Tibial artery (tissue), 4 donors: ENCODE measurements around the gene ACO2.

Experiments
- DNase-seq, 2 donors: peaks; one replicate each; pipeline ENCODE4 v3.0.0-alpha.2; 2019
- H3K27ac ChIP-seq, 2 donors: fragments of 200-600 bp; sonication (generic) in 1 of 2; 1 replicate in 1 of 2; 2 replicates in 1 of 2; pipeline ENCODE4 v1.5.1; 2018 to 2019; ENCODE audit warnings: mild to moderate bottlenecking in 1 of 2
- H3K27me3 ChIP-seq, 2 donors: fragments of 200-600 bp; sonication (generic) in 1 of 2; one replicate each; pipeline versions ENCODE4 v1.5.1 to v1.6.0; 2016 to 2019
- H3K36me3 ChIP-seq, 3 donors: fragments of 200-600 bp; sonication (generic) in 2 of 3; one replicate each; pipeline ENCODE4 v1.5.1; 2016 to 2019; ENCODE audit warnings: mild to moderate bottlenecking in 2 of 3
- H3K4me1 ChIP-seq, 4 donors: fragments of 200-600 bp; sonication (generic) in 2 of 4; 1 replicate in 3 of 4; 2 replicates in 1 of 4; pipeline ENCODE4 v1.5.1; 2016 to 2019
- H3K4me3 ChIP-seq, 2 donors: fragments of 200-600 bp; sonication (generic) in 1 of 2; 1 replicate in 1 of 2; 2 replicates in 1 of 2; pipeline ENCODE4 v1.5.1; 2018 to 2019; ENCODE audit warnings: mild to moderate bottlenecking in 2 of 2
- H3K9me3 ChIP-seq, 3 donors: fragments of 200-600 bp; sonication (generic) in 1 of 3; one replicate each; pipeline ENCODE4 v1.5.1; 2016 to 2019
- intact Hi-C: fragments of 100-400 bp; cut with DNase I; formaldehyde crosslinking; loops from one replicate; pipeline ENCODE4 v1.15.0; 2023; ENCODE audit warnings: low total_unique reads
- TF ChIP-seq, protein P1 (sequence below), 2 experiments: fragments of 200-600 bp in 1 of 2; fragments of 450-650 bp in 1 of 2; IDR thresholded peaks; one replicate each; pipeline ENCODE4 v1.5.1; 2017 to 2019; ENCODE audit warnings: antibody characterized with exemption in 2 of 2, mild to moderate bottlenecking in 1 of 2, moderate library complexity in 1 of 2

The ACO2 gene

GRCh38 chr22:41444360-41445128 is 24.4 kb upstream of the ACO2 start:
- DNase-seq, result peak; percentile 92 to 95
- intact Hi-C loops, result loop anchor here (5.0 kb wide), 1 partner anchor 38 kb away; no protein-coding TSS in a partner anchor
- TF ChIP-seq, protein P1, sequence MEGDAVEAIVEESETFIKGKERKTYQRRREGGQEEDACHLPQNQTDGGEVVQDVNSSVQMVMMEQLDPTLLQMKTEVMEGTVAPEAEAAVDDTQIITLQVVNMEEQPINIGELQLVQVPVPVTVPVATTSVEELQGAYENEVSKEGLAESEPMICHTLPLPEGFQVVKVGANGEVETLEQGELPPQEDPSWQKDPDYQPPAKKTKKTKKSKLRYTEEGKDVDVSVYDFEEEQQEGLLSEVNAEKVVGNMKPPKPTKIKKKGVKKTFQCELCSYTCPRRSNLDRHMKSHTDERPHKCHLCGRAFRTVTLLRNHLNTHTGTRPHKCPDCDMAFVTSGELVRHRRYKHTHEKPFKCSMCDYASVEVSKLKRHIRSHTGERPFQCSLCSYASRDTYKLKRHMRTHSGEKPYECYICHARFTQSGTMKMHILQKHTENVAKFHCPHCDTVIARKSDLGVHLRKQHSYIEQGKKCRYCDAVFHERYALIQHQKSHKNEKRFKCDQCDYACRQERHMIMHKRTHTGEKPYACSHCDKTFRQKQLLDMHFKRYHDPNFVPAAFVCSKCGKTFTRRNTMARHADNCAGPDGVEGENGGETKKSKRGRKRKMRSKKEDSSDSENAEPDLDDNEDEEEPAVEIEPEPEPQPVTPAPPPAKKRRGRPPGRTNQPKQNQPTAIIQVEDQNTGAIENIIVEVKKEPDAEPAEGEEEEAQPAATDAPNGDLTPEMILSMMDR (IDR thresholded peaks at IDR 0.05), result peak in 1 of 2 experiments; percentile 6
- Histone ChIP-seq H3K9me3 (no peaks in the 10 kb centered on the region), H3K4me3 (peak overlapping the region; percentile 88 to 95), H3K27me3 (no peaks in the 10 kb centered on the region), H3K36me3 (peaks cover 14 to 34% (median 22%) of the 10 kb centered on the region in 3 donors), H3K27ac (peak overlapping the region; percentile 95 to 98), H3K4me1 (peaks cover 4 to 52% (median 30%) of the 10 kb centered on the region in 4 donors)

GRCh38 chr22:41445129-41446056 is 23.5 kb upstream of the ACO2 start:
- DNase-seq, result no peak

GRCh38 chr22:41446057-41446501 is 22.8 kb upstream of the ACO2 start:
- H3K36me3 ChIP-seq, result peaks cover 7 to 24% (median 15%) of the 10 kb centered on the region in 3 donors
- peak; percentile 36 to 75 for DNase-seq
- H3K4me3 ChIP-seq, result peak overlapping the region; percentile 88 to 95
- H3K4me1 ChIP-seq, result peaks cover 4 to 37% (median 18%) of the 10 kb centered on the region in 4 donors
- peak overlapping the region; percentile 95 to 98 for H3K27ac ChIP-seq
- intact Hi-C loops, result loop anchor here (5.0 kb wide), 1 partner anchor 36 kb away; no protein-coding TSS in a partner anchor
- no peaks in the 10 kb centered on the region for H3K9me3 ChIP-seq
- TF ChIP-seq, protein P1 (IDR thresholded peaks at IDR 0.05), result no peak
- no peaks in the 10 kb centered on the region for H3K27me3 ChIP-seq

More at GRCh38 chr22:41445129-41446056, 23.5 kb upstream of the ACO2 start:
- H3K36me3 ChIP-seq, result peaks cover 14 to 30% (median 20%) of the 10 kb centered on the region in 3 donors
- intact Hi-C loops, result loop anchor here (5.0 kb wide), 1 partner anchor 37 kb away; no protein-coding TSS in a partner anchor
- H3K27ac ChIP-seq, result peak overlapping the region; percentile 95 to 98
- TF ChIP-seq, protein P1 (IDR thresholded peaks at IDR 0.05), result no peak
- H3K4me1 ChIP-seq, result peaks cover 4 to 44% (median 24%) of the 10 kb centered on the region in 4 donors
- peak overlapping the region; percentile 88 to 95 for H3K4me3 ChIP-seq
- H3K27me3 ChIP-seq, result no peaks in the 10 kb centered on the region
- H3K9me3 ChIP-seq, result no peaks in the 10 kb centered on the region

DNA sequence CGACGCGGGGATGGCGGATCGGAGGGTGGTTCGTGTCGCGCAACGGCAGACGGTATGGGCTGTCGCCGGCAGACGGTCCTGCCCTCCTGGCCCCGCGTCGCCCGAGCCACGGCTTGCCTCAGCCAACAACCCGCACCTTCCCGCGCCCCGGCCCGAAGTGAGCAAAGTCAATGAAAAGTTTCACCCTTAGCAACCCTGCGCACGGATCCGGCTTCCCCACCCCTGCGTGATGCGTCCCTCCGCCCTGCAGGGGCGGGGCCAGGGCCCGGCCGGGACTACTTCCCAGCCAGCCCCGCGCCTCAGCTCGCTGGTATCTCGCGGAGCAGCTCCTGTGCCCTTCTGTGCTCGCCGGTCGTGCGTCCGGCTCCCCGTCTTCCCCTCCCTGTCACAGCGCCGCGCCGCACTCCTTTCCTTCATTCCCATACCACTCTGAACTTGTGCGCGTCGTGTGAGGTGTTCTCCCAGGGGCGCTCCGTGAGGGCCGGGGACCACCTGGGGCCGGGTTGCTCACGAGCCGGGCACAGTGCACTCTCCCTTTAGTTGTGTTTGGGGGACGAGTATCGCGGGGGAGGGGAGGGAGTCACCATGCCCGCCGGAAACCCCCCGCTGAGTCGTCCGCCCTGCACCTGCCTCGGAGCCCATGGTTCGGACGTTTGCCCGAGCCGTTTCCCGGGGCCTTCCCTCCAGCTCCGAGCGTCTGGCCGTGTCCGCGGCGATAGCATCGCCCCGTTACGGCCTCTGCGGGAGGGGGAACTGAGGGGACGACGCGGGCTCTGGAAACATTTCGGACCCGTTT is 22.1 kb upstream of the ACO2 start, which contains the start of gene TOB2:
Gene TOB2 (minus strand): TSS at position 163 of the 796 bp plus-strand sequence. CDS start 9,456 bp downstream, outside the sequence.
- intact Hi-C loops, result loop anchor here (5.0 kb wide), 1 partner anchor 35 kb away; no protein-coding TSS in a partner anchor
- TF ChIP-seq, protein P1 (IDR thresholded peaks at IDR 0.05), result no peak
- peaks cover 4 to 29% (median 14%) of the 10 kb centered on the region in 4 donors for H3K4me1 ChIP-seq

More for the DNA sequence above, 22.1 kb upstream of the ACO2 start, which contains the start of gene TOB2:
- Histone ChIP-seq H3K9me3 (no peaks in the 10 kb centered on the region), H3K27me3 (no peaks in the 10 kb centered on the region), H3K27ac (peak within 1 kb of the TSS; percentile 95 to 98), H3K4me3 (peak within 1 kb of the TSS; percentile 88 to 95), H3K36me3 (peaks cover 6 to 17% (median 11%) of the 10 kb centered on the region in 3 donors)
- peak; percentile 94 to 97 for DNase-seq
